Nucleus accumbens (tissue), 56 donors: ENCODE results near the gene KIF2B.
"Not testable (repeated sequence)": the region's sequence is repeated elsewhere in the genome, so short reads cannot be mapped to it uniquely, and the experiment has no call there.

Experiments
- DNase-seq, 56 donors: peaks; one replicate each; lab custom pipeline; 2025; lab: John Stamatoyannopoulos, UW

KIF2B gene

GRCh38 chr17:53822764-53823163, at the start of gene KIF2B:
Gene KIF2B, plus strand, starts transcription at chr17:53822927. Its CDS starts 107 bp downstream, at chr17:53823034.
- DNase-seq: no peak

GRCh38 chr17:53780320-53780719, 42.4 kb upstream of the KIF2B start:
- DNase-seq: no peak

GRCh38 chr17:53791551-53791950, 31.2 kb upstream of the KIF2B start:
- no peak for DNase-seq

- DNase-seq: no peak
Measured at GRCh38 chr17:53792451-53792850, 30.3 kb upstream of the KIF2B start.

GRCh38 chr17:53792997-53793396, 29.7 kb upstream of the KIF2B start:
- no peak for DNase-seq

- no peak for DNase-seq
Measured at GRCh38 chr17:53794875-53795274, 27.9 kb upstream of the KIF2B start.

- no peak for DNase-seq
Measured at GRCh38 chr17:53796642-53797041, 26.1 kb upstream of the KIF2B start.

- DNase-seq: no peak
Measured at GRCh38 chr17:53797501-53797900, 25.2 kb upstream of the KIF2B start.

GRCh38 chr17:53804437-53804836, 18.3 kb upstream of the KIF2B start:
- no peak for DNase-seq

- no peak for DNase-seq
Measured at GRCh38 chr17:53806473-53806872, 16.3 kb upstream of the KIF2B start.

- no peak for DNase-seq
Measured at GRCh38 chr17:53807286-53807685, 15.4 kb upstream of the KIF2B start.

GRCh38 chr17:53818271-53818670, 4.5 kb upstream of the KIF2B start:
- DNase-seq: no peak

GRCh38 chr17:53818929-53819328, 3.8 kb upstream of the KIF2B start:
- no peak for DNase-seq

GRCh38 chr17:53819956-53820355, 2.8 kb upstream of the KIF2B start:
- DNase-seq: no peak

- DNase-seq: no peak
Measured at GRCh38 chr17:53823341-53824050, 769 bp downstream of the KIF2B start.

- DNase-seq: not testable (repeated sequence)
Measured at GRCh38 chr17:53834771-53835170, 12.0 kb downstream of the KIF2B start.

GRCh38 chr17:53837131-53837530, 14.4 kb downstream of the KIF2B start:
- no peak for DNase-seq

- DNase-seq: no peak
Measured at GRCh38 chr17:53844491-53845107, 21.9 kb downstream of the KIF2B start.

GRCh38 chr17:53871128-53871527, 48.4 kb downstream of the KIF2B start:
- not testable (repeated sequence) for DNase-seq
